Right cardiac atrium (tissue), 5 donors: ENCODE results near the gene GATAD2B. TPM values are rescaled to one million over a fixed set of nuclear protein-coding genes. Genes with fewer than 3 reads are reported as not detected.
A peak's percentile ranks its signal among the peaks of the same experiment; 100 is the strongest.

Experiments used
- ATAC-seq, 2 donors: fragments of 200-7000 bp; cut with Tn5 transposase; one replicate each; pipeline versions ENCODE4 v1.8.0 to v1.9.1; 2020; ENCODE audit warnings: moderate library complexity in 2 of 2, mild to moderate bottlenecking in 1 of 2
- DNase-seq, 3 donors: peaks; one replicate each; pipeline ENCODE4 v3.0.0-alpha.2; 2020
- H3K27ac ChIP-seq: one replicate; pipeline ENCODE4 v1.5.1; 2013; ENCODE audit warnings: mild to moderate bottlenecking, low read length, control low read depth, moderate library complexity
- H3K27me3 ChIP-seq: one replicate; pipeline ENCODE4 v1.6.1; 2013; ENCODE audit not compliant: control insufficient read depth, insufficient read depth
- H3K4me1 ChIP-seq: one replicate; pipeline ENCODE4 v1.6.1; 2013; ENCODE audit warnings: low read length; ENCODE audit not compliant: control insufficient read depth, insufficient read depth
- H3K4me3 ChIP-seq: one replicate; pipeline ENCODE4 v1.5.1; 2013; ENCODE audit warnings: low read length, control low read depth
- H3K9me3 ChIP-seq: one replicate; pipeline ENCODE4 v1.6.1; 2013; ENCODE audit warnings: low read length; ENCODE audit not compliant: control insufficient read depth
- WGBS: extraction: QIAGEN DNeasy Blood & Tissue Kit; methylation state at CpG from one replicate; pipeline ENCODE4 v1.1.7; 2013; 5-methylcytosine and 5-hydroxymethylcytosine counted together
- intact Hi-C, 4 donors: fragments of 100-400 bp; cut with DNase I; formaldehyde crosslinking; loops; one replicate each; pipeline versions ENCODE4 v1.11.0 to v1.14.0; 2022 to 2023
- polyA plus RNA-seq: library from polyadenylated mRNA; stranded (reverse); fragments of 200-250 nt; gene quantifications from one replicate; pipeline ENCODE4 v1.2.3, GENCODE V29; 2013
- total RNA-seq, 4 donors: library from RNA; stranded (reverse); fragmentation: NEBNext Ultra II Directional; extraction: Animal tissue kit (Norgen Biotek cat#: 25700); gene quantifications; one replicate each; pipeline ENCODE4 v1.2.1, GENCODE V29; 2021
- donor health status: healthy with polysubstance abuse.
- donor health status: DM: no; HTN: yes; CAD: no.
- donor health status: DM: no; HTN: no; CAD: no.
- donor health status: DM: no; HTN: yes; CAD: no; lungs with severe emphysema.
- donor health status: DM: yes; HTN: yes; CAD: no.

Gene GATAD2B
- total and polyA plus RNA-seq, 5 donors: 7.2 to 50.1 (median 42.2) TPM

GRCh38 chr1:153940756-153941155, 18.0 kb upstream of the GATAD2B start:
- DNase-seq (peak in 1 of 3 donors; percentile 20), ATAC-seq (no peak)
- peaks cover 2% of the 10 kb centered on the region for H3K4me1 ChIP-seq
- intact Hi-C loops: no loop called here
- WGBS: 88% methylated on average over 8 of the region's 8 CpGs
- H3K4me3 ChIP-seq: no peak overlapping the region
- no peaks in the 10 kb centered on the region for H3K9me3 ChIP-seq
- H3K27ac ChIP-seq: no peak overlapping the region
- no peaks in the 10 kb centered on the region for H3K27me3 ChIP-seq

- H3K4me3 ChIP-seq: no peak overlapping the region
- H3K9me3 ChIP-seq: no peaks in the 10 kb centered on the region
- H3K4me1 ChIP-seq: no peaks in the 10 kb centered on the region
- intact Hi-C loops: no loop called here
- H3K27ac ChIP-seq: no peak overlapping the region
- ATAC-seq (no peak), DNase-seq (peak in 1 of 3 donors; percentile 16)
- no peaks in the 10 kb centered on the region for H3K27me3 ChIP-seq
- WGBS: 91% methylated on average over 12 of the region's 12 CpGs
These were observed 16.7 kb upstream of the GATAD2B start for GRCh38 chr1:153939476-153939875.

GRCh38 chr1:153938996-153939395, 16.2 kb upstream of the GATAD2B start:
- WGBS: 85% methylated on average over 3 of the region's 3 CpGs
- no peak overlapping the region for H3K4me3 ChIP-seq
- DNase-seq (peak in 1 of 3 donors; percentile 24), ATAC-seq (no peak)
- no peaks in the 10 kb centered on the region for H3K4me1 ChIP-seq
- intact Hi-C loops: no loop called here
- H3K9me3 ChIP-seq: no peaks in the 10 kb centered on the region
- no peak overlapping the region for H3K27ac ChIP-seq
- H3K27me3 ChIP-seq: no peaks in the 10 kb centered on the region

GRCh38 chr1:153937331-153937730, 14.6 kb upstream of the GATAD2B start:
- ATAC-seq (no peak), DNase-seq (peak in 1 of 3 donors; percentile 30)
- Histone ChIP-seq H3K9me3 (no peaks in the 10 kb centered on the region), H3K4me1 (no peaks in the 10 kb centered on the region), H3K4me3 (no peak overlapping the region), H3K27me3 (no peaks in the 10 kb centered on the region), H3K27ac (no peak overlapping the region)
- WGBS: 96% methylated on average over 10 of the region's 10 CpGs
- intact Hi-C loops: no loop called here

GRCh38 chr1:153936011-153936802, 13.4 kb upstream of the GATAD2B start:
- no peaks in the 10 kb centered on the region for H3K9me3 ChIP-seq
- H3K4me1 ChIP-seq: no peaks in the 10 kb centered on the region
- ATAC-seq (no peak), DNase-seq (peak in 1 of 3 donors; percentile 23)
- H3K4me3 ChIP-seq: no peak overlapping the region
- 94% methylated on average over 12 of the region's 12 CpGs for WGBS
- H3K27me3 ChIP-seq: no peaks in the 10 kb centered on the region
- no peak overlapping the region for H3K27ac ChIP-seq
- intact Hi-C loops: no loop called here

- no peaks in the 10 kb centered on the region for H3K27me3 ChIP-seq
- H3K4me1 ChIP-seq: no peaks in the 10 kb centered on the region
- WGBS: 91% methylated on average over 9 of the region's 9 CpGs
- H3K9me3 ChIP-seq: no peaks in the 10 kb centered on the region
- ATAC-seq: no peak
- no peak overlapping the region for H3K27ac ChIP-seq
- peak in 1 of 3 donors; percentile 40 for DNase-seq
- H3K4me3 ChIP-seq: no peak overlapping the region
- intact Hi-C loops: no loop called here
These were observed 12.0 kb upstream of the GATAD2B start for GRCh38 chr1:153934746-153935145.

GRCh38 chr1:153933955-153934354, 11.2 kb upstream of the GATAD2B start:
- Histone ChIP-seq H3K4me3 (no peak overlapping the region), H3K9me3 (no peaks in the 10 kb centered on the region), H3K27ac (no peak overlapping the region), H3K27me3 (no peaks in the 10 kb centered on the region), H3K4me1 (peaks cover under 1% of the 10 kb centered on the region)
- intact Hi-C loops: no loop called here
- peak in 1 of 3 donors; percentile 25 for DNase-seq
- ATAC-seq: no peak
- 95% methylated on average over 11 of the region's 11 CpGs for WGBS

- Histone ChIP-seq H3K27me3 (no peaks in the 10 kb centered on the region), H3K9me3 (no peaks in the 10 kb centered on the region), H3K4me1 (peaks cover 3% of the 10 kb centered on the region), H3K4me3 (no peak overlapping the region), H3K27ac (no peak overlapping the region)
- DNase-seq (peak in 1 of 3 donors; percentile 60), ATAC-seq (no peak)
- intact Hi-C loops: no loop called here
- 89% methylated on average over 14 of the region's 14 CpGs for WGBS
These were observed 10.7 kb upstream of the GATAD2B start for GRCh38 chr1:153933430-153933829.

- Histone ChIP-seq H3K27me3 (no peaks in the 10 kb centered on the region), H3K4me1 (peaks cover 3% of the 10 kb centered on the region), H3K9me3 (no peaks in the 10 kb centered on the region), H3K27ac (no peak overlapping the region), H3K4me3 (no peak overlapping the region)
- intact Hi-C loops: no loop called here
- WGBS: 93% methylated on average over 18 of the region's 18 CpGs
- no peak for ATAC-seq
- peak in 1 of 3 donors; percentile 39 for DNase-seq
These were observed 9.7 kb upstream of the GATAD2B start for GRCh38 chr1:153932156-153933131.

- Histone ChIP-seq H3K4me3 (no peak overlapping the region), H3K27me3 (no peaks in the 10 kb centered on the region), H3K27ac (no peak overlapping the region), H3K9me3 (no peaks in the 10 kb centered on the region), H3K4me1 (peaks cover 3% of the 10 kb centered on the region)
- 81% methylated on average over 14 of the region's 14 CpGs for WGBS
- DNase-seq (peak in 1 of 3 donors; percentile 44), ATAC-seq (no peak)
- intact Hi-C loops: loop anchor here in 2 of 4 donors (10.0 kb wide), 2 partner anchors 105 to 135 kb away; no protein-coding TSS in a partner anchor
These were observed 7.5 kb upstream of the GATAD2B start for GRCh38 chr1:153929981-153930948.
